Measurements from ENCODE around the gene PXDN. TPM values are rescaled to one million over a fixed set of nuclear protein-coding genes. Genes with fewer than 3 reads are reported as not detected.

Gene PXDN
- total RNA-seq, 4 donors from 2014 or later, result 0.72 to 10.9 (median 5.9) TPM

DNA sequence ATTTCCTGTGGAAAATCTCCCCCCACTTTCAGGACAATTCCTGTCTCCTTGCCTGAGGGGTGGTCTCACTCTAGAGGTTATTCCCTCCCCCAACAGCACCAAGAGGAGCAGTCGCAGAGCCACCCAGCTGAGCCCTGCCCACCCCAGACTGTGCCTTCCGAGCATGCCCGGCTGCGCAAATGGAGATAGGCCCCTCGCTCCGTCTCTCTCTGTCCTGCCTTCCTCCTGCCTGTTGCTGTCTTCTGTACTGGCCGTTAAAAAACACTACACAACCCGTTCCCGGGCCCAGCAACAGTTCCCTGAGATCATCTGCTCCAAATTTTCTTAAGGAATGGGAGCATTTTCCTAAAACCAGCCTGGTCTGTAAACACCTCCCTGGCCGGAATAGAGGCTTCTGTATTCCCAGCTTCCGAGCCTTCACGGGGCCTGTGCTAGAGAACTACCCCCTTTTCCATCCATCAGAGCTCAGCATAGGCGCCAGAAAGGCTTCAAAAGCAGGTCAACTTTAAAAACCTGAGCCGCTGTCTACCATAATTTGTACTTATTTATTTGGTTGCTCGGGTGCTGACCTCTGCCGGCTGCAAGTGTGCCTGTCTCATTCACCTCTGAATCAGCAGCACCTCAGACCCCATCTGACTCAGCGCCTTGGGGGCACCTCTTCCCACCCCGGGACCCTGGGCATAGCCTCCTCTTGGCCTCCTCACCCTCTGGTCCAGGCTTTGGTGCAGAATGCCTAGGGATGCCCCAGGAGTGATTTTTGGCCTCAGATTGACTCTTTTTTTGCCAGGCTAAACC is 159.4 kb downstream of the PXDN start:
- Histone ChIP-seq H3K9me3 (no peaks in the 10 kb centered on the region), H3K36me3 (no peaks in the 10 kb centered on the region), H3K27me3 (peaks cover 0 to 76% (median 0%) of the 10 kb centered on the region in 4 donors), H3K4me3 (no peak overlapping the region), H3K4me1 (no peaks in the 10 kb centered on the region), H3K27ac (no peak overlapping the region)
- no peak for DNase-seq
- TF ChIP-seq POLR2A (IDR thresholded peaks at IDR 0.05), result no peak
- TF ChIP-seq CTCF (IDR thresholded peaks at IDR 0.05), result no peak
- intact Hi-C loops (cut with DNase I), result no loop called here
- 61 to 89% methylated on average over 9 to 15 of the region's 18 CpGs for WGBS, 2 donors

GRCh38 chr2:1584051-1584531 is 160.2 kb downstream of the PXDN start:
- DNase-seq, result no peak
- Histone ChIP-seq H3K4me1 (no peaks in the 10 kb centered on the region), H3K27ac (no peak overlapping the region), H3K4me3 (no peak overlapping the region), H3K27me3 (peaks cover 0 to 68% (median 0%) of the 10 kb centered on the region in 4 donors), H3K9me3 (no peaks in the 10 kb centered on the region), H3K36me3 (no peaks in the 10 kb centered on the region)
- TF ChIP-seq CTCF (IDR thresholded peaks at IDR 0.05) (no peak), POLR2A (IDR thresholded peaks at IDR 0.05) (no peak)
- WGBS, 2 donors, result 79 to 82% methylated on average over 4 to 7 of the region's 21 CpGs
- intact Hi-C loops (cut with DNase I), result no loop called here

DNA sequence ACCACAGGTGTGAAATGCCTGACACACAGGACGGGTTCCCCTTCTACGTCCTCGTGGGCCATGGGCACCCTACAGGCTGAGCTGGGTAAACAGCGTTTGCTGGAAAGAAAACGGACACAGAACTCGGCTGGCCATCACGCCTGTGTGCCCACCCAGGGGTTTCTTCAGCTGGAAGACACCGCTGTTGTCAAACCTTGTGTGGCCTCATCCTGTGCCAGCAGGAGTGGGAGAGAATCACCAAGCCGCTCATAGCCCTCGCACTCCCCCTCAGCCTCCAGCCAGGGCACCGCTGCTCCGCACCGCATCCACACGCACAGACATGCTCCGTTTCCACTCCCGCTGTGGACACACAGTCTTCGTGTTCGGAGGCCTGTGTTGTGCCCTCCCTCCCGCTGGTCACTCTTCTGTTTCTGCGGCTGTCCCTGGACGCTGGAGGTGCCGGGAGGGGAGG is 161.4 kb downstream of the PXDN start:
- Histone ChIP-seq H3K36me3 (no peaks in the 10 kb centered on the region), H3K4me1 (no peaks in the 10 kb centered on the region), H3K9me3 (no peaks in the 10 kb centered on the region), H3K27ac (no peak overlapping the region), H3K4me3 (no peak overlapping the region), H3K27me3 (peaks cover 0 to 63% (median 0%) of the 10 kb centered on the region in 4 donors)
- intact Hi-C loops (cut with DNase I), result no loop called here
- no peak for DNase-seq
- no peak for TF ChIP-seq POLR2A (IDR thresholded peaks at IDR 0.05)
- TF ChIP-seq CTCF (IDR thresholded peaks at IDR 0.05), result no peak
- WGBS, 2 donors, result 59 to 77% methylated on average over 15 to 20 of the region's 22 CpGs

- 64 to 66% methylated on average over 10 of the region's 10 CpGs for WGBS, 2 donors
- H3K27me3 ChIP-seq, result peaks cover 0 to 61% (median 0%) of the 10 kb centered on the region in 4 donors
- no peak overlapping the region for H3K4me3 ChIP-seq
- intact Hi-C loops (cut with DNase I), result no loop called here
- H3K4me1 ChIP-seq, result no peaks in the 10 kb centered on the region
- no peaks in the 10 kb centered on the region for H3K36me3 ChIP-seq
- H3K9me3 ChIP-seq, result no peaks in the 10 kb centered on the region
- no peak overlapping the region for H3K27ac ChIP-seq
- TF ChIP-seq POLR2A (IDR thresholded peaks at IDR 0.05) (no peak), CTCF (IDR thresholded peaks at IDR 0.05) (no peak)
- no peak for DNase-seq
These were observed 162.2 kb downstream of the PXDN start for GRCh38 chr2:1581965-1582625.

All from esophagus squamous epithelium (tissue), 5 donors.